GM21786 (cell line): ENCODE measurements around the gene CINP.
"Not testable (repeated sequence)": the region's sequence is repeated elsewhere in the genome, so short reads cannot be mapped to it uniquely, and the experiment has no call there.

Source experiments
- ATAC-seq: cut with Tn5 transposase; IDR thresholded peaks from one replicate; pipeline ENCODE4 v1.9.1; 2021; ENCODE audit not compliant: unreplicated experiment

Gene CINP

DNA sequence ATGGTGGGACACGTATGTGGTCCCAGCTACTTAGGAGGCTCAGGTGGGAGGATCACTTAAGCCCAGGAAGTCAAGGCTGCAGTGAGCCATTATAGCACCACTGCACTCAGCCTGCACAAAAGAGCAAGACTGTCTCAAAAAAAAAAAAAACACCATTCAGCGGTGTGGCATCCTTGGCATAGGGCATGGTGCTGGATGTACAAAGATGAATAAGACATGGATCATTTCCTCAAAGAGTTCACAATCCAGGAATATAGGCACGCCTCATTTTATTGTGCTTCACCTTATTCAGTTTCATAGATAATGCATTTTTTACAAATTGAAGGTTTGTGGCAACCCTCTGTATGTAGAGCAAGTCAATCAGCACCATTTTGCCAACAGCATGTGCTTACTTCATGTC, 6.4 kb downstream of the CINP start:
- ATAC-seq = no peak

GRCh38 chr14:102353126-102353619, 9.5 kb downstream of the CINP start:
- no peak for ATAC-seq

- ATAC-seq = no peak
Measured at GRCh38 chr14:102352213-102352612, 10.5 kb downstream of the CINP start.

GRCh38 chr14:102351593-102351992, 11.1 kb downstream of the CINP start:
- ATAC-seq = not testable (repeated sequence)

GRCh38 chr14:102351023-102351422, 11.7 kb downstream of the CINP start:
- no peak for ATAC-seq

- no peak for ATAC-seq
Measured at GRCh38 chr14:102348376-102348775, 14.3 kb downstream of the CINP start.

DNA sequence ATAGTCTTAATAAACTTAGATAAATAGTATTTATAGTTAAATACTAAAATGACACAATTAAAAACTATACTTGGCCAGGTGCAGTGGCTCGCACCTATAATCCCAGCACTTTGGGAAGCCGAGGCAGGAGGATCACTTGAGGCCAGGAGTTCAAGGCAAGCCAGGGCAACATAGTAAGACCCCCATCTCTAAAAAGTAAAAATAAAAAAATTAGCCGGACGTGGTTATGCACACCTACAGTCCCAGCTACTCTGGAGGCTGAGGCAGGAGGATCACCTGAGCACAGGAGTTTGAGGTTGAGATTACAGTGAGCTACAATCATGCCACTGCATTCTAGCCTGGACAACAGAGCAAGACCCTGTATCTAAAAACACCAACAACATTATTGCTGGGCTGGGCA, 16.0 kb downstream of the CINP start:
- ATAC-seq = no peak

- ATAC-seq = no peak
Measured at GRCh38 chr14:102345232-102345631, 17.5 kb downstream of the CINP start.

DNA sequence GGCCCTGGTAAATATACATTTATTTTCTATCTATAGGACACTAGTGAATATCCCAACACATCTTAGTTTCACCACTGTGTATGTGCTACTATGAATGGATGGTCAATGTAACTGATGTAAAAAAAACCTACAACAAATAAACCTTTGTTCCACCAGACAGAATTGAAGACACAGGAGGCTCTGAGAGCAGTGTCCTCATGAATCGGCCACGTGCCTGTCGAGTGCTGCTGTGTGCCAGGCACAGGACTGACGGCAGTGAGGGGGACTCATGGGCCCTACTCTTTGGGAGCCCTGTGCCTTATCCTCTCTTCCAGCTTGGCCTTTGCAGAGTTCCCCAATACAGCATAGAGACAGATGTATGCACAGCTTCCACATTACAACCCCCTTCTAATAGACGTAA, 18.2 kb downstream of the CINP start:
- no peak for ATAC-seq

- no peak for ATAC-seq
Measured at GRCh38 chr14:102344084-102344483, 18.6 kb downstream of the CINP start.

GRCh38 chr14:102342238-102342637, 20.5 kb downstream of the CINP start:
- no peak for ATAC-seq

- ATAC-seq = no peak
Measured at GRCh38 chr14:102341566-102341965, 21.1 kb downstream of the CINP start.

DNA sequence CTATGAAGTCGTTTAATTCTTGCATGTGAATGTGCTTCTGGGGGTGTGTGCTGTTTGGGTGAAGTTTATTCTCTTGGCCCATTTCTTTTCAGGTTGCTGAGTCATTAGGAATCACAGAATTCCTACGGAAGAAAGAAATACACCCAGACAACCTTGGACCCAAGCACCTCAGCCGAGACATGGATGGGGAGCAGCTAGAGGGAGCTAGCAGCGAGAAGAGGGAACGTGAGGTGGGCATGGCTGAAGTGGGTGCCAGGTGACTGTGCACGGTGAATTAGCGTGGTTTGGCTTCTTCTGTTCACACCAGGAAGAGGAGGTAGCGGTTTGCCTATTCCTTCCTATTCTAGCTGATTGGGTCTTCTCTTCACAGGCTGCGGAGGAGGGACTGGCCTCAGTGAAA, 24.0 kb downstream of the CINP start:
- no peak for ATAC-seq

DNA sequence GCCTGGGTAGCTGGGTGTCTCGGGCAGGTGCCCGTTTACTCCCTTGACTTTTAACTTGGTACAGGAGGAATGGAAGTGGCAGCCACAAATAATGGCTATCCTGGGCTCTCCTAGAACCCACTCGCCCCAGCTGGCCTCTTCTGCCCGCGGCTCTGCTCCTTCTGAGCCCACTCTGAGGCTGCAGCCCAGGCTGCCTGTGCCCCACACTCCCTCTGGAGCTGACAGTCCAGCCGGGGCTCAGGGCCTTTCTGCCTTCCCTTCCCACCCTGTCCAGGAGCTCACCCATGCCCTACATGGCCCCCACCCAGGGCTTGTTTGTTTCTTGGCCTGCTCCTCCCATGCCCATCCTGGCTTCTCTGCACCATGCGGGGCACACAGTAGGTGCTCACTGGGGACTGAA, 27.5 kb downstream of the CINP start:
- ATAC-seq = no peak

GRCh38 chr14:102333795-102334705, 28.6 kb downstream of the CINP start:
- no peak for ATAC-seq

DNA sequence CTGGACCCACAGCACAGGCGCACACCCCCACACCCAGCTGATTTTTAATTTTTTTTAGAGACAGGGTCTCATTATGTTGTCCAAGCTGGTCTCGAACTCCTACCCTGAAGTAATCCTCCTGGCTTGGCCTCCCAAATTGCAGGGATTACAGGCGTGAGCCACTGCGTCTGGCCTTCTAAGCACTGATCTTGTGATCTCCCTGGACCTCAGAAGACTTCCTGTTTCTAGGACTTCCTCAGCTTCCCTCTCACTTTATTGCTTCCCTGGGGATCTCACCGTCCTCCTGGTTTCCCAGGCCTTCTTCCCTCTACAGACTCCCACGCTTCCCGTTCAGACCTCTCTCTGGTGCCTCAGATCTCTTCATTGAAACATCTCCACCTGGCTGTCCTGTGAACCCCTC, 29.3 kb downstream of the CINP start:
- ATAC-seq = no peak

DNA sequence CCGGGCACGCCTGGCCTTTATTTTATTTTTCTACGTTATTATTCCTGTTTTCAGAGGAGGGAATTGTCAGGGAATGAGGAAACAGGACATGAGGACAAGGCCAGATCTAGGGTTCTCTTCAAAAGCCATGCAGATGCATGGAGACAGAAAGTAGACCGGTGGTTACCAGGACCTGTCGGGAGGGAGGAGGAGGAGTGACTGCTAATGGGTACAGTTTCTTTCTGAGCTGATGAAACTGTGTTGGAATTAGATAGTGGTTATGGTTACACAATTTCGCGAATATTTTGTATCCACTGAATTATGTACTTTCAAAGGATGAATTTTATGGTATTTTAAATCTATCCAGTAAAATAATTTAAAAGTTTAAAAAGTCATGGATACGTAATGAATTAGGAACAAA, 31.9 kb downstream of the CINP start:
- no peak for ATAC-seq

- not testable (repeated sequence) for ATAC-seq
Measured at GRCh38 chr14:102329381-102329780, 33.3 kb downstream of the CINP start.

- no peak for ATAC-seq
Measured at GRCh38 chr14:102326583-102326982, 36.1 kb downstream of the CINP start.

DNA sequence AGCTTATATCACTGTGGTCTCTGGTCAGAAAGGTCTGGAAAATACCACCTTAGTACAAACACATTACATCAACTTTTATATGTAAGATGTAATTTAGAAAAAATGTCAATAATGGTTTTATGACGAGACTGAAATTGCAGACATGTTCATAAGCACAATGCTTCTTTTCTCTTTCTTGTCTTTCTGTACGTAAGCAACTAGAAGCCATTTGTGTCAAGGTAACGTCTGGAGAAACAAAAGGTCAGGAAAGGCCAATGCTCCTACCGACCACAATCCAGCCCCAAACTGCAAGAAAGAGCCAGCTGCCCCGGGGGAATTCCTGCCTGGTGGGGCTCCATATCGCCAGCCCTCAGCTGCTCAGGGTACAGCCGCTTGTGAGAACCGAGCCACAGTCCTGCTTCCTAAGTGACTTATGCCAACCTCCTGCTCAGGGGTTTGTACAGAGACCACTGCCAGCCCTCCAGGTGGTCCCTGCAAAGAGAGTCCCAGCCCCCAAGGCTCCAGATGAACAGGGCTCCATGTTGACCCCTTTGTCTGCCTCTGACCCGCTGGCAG, 36.8 kb downstream of the CINP start:
- ATAC-seq = no peak

- ATAC-seq = no peak
Measured at GRCh38 chr14:102323102-102323501, 39.6 kb downstream of the CINP start.
